Parathyroid adenoma (tissue), 2 donors: ENCODE results near the gene GEMIN4.
"Not testable (repeated sequence)": the region's sequence is repeated elsewhere in the genome, so short reads cannot be mapped to it uniquely, and the experiment has no call there.

Experiments
- H2AFZ ChIP-seq: fragments of 300-600 bp; sonication (generic); one replicate; pipeline ENCODE4 v1.7.0; 2017; ENCODE audit warnings: antibody characterized with exemption, mild to moderate bottlenecking
- H3K27ac ChIP-seq: fragments of 300-600 bp; sonication (generic); one replicate; pipeline ENCODE4 v1.7.0; 2017
- H3K27me3 ChIP-seq: fragments of 300-600 bp; sonication (generic); one replicate; pipeline ENCODE4 v1.7.0; 2017; ENCODE audit warnings: low read length; ENCODE audit not compliant: control insufficient read depth, insufficient read depth
- H3K36me3 ChIP-seq: fragments of 300-600 bp; sonication (generic); one replicate; pipeline ENCODE4 v1.7.0; 2017; ENCODE audit warnings: low read length; ENCODE audit not compliant: control insufficient read depth, insufficient read depth
- H3K4me1 ChIP-seq: fragments of 300-600 bp; sonication (generic); one replicate; pipeline ENCODE4 v1.7.0; 2017; ENCODE audit warnings: control low read depth
- H3K4me2 ChIP-seq: fragments of 300-600 bp; sonication (generic); one replicate; pipeline ENCODE4 v1.7.0; 2017; ENCODE audit warnings: low read length
- H3K4me3 ChIP-seq: fragments of 300-600 bp; sonication (generic); one replicate; pipeline ENCODE4 v1.7.0; 2017; ENCODE audit warnings: low read depth, low read length
- H3K79me2 ChIP-seq: fragments of 300-600 bp; sonication (generic); one replicate; pipeline ENCODE4 v1.7.0; 2017; ENCODE audit warnings: control low read depth
- H3K9ac ChIP-seq: fragments of 300-600 bp; sonication (generic); one replicate; pipeline ENCODE4 v1.7.0; 2017; ENCODE audit warnings: mild to moderate bottlenecking
- H3K9me3 ChIP-seq: fragments of 300-600 bp; sonication (generic); one replicate; pipeline ENCODE4 v1.7.0; 2017; ENCODE audit warnings: low read length; ENCODE audit not compliant: control insufficient read depth
- CTCF ChIP-seq: fragments of 300-600 bp; sonication (generic); IDR thresholded peaks from one replicate; pipeline ENCODE4 v1.7.0; 2017; ENCODE audit warnings: antibody characterized with exemption, mild to moderate bottlenecking
- donor health status: primary hyperparathyroidism.

GEMIN4 gene

GRCh38 chr17:704111-704864, 47.8 kb downstream of the GEMIN4 start:
- no peak overlapping the region for H3K9ac ChIP-seq
- peaks cover 26% of the 10 kb centered on the region for H3K79me2 ChIP-seq
- H3K4me1 ChIP-seq = peaks cover 8% of the 10 kb centered on the region
- no peak overlapping the region for H3K4me3 ChIP-seq
- H3K27me3 ChIP-seq = no peaks in the 10 kb centered on the region
- H3K36me3 ChIP-seq = no peaks in the 10 kb centered on the region
- no peak overlapping the region for H2AFZ ChIP-seq
- H3K27ac ChIP-seq = no peak overlapping the region
- H3K4me2 ChIP-seq = no peak overlapping the region
- H3K9me3 ChIP-seq = no peaks in the 10 kb centered on the region
- TF ChIP-seq CTCF = no peak

GRCh38 chr17:703081-703875, 48.8 kb downstream of the GEMIN4 start:
- no peak overlapping the region for H3K27ac ChIP-seq
- H3K9me3 ChIP-seq = no peaks in the 10 kb centered on the region
- TF ChIP-seq CTCF = no peak
- H3K79me2 ChIP-seq = peaks cover 26% of the 10 kb centered on the region
- peaks cover 5% of the 10 kb centered on the region for H3K4me1 ChIP-seq
- H3K9ac ChIP-seq = no peak overlapping the region
- no peak overlapping the region for H2AFZ ChIP-seq
- no peaks in the 10 kb centered on the region for H3K27me3 ChIP-seq
- no peak overlapping the region for H3K4me2 ChIP-seq
- no peak overlapping the region for H3K4me3 ChIP-seq
- H3K36me3 ChIP-seq = no peaks in the 10 kb centered on the region

- no peak overlapping the region for H3K27ac ChIP-seq
- no peaks in the 10 kb centered on the region for H3K27me3 ChIP-seq
- H3K79me2 ChIP-seq = peaks cover 16% of the 10 kb centered on the region
- peak; percentile 83 for TF ChIP-seq CTCF
- H3K4me2 ChIP-seq = no peak overlapping the region
- no peaks in the 10 kb centered on the region for H3K9me3 ChIP-seq
- no peaks in the 10 kb centered on the region for H3K36me3 ChIP-seq
- H3K4me3 ChIP-seq = no peak overlapping the region
- H2AFZ ChIP-seq = no peak overlapping the region
- H3K9ac ChIP-seq = no peak overlapping the region
- peaks cover 9% of the 10 kb centered on the region for H3K4me1 ChIP-seq
These were observed 51.5 kb downstream of the GEMIN4 start for GRCh38 chr17:700504-701094.

- no peak overlapping the region for H3K27ac ChIP-seq
- H2AFZ ChIP-seq = no peak overlapping the region
- H3K4me2 ChIP-seq = no peak overlapping the region
- no peak overlapping the region for H3K4me3 ChIP-seq
- no peak overlapping the region for H3K9ac ChIP-seq
- H3K27me3 ChIP-seq = no peaks in the 10 kb centered on the region
- no peak for TF ChIP-seq CTCF
- H3K9me3 ChIP-seq = no peaks in the 10 kb centered on the region
- H3K4me1 ChIP-seq = peaks cover 9% of the 10 kb centered on the region
- H3K36me3 ChIP-seq = no peaks in the 10 kb centered on the region
- H3K79me2 ChIP-seq = peaks cover 9% of the 10 kb centered on the region
These were observed 52.7 kb downstream of the GEMIN4 start for GRCh38 chr17:699345-699744.

GRCh38 chr17:698096-698495, 54.0 kb downstream of the GEMIN4 start:
- not testable (repeated sequence) for H3K79me2 ChIP-seq, H3K4me1 ChIP-seq, H3K36me3 ChIP-seq, H3K4me3 ChIP-seq, H2AFZ ChIP-seq, H3K9ac ChIP-seq, H3K27me3 ChIP-seq, H3K4me2 ChIP-seq, H3K27ac ChIP-seq, H3K9me3 ChIP-seq
